Liver (tissue), 3 donors: ENCODE results near the gene SNAPC3.

Experiments
- EGR1 ChIP-seq, 2 donors: IDR thresholded peaks; 2 replicates each; pipeline ENCODE4 v1.6.1; 2016 to 2018; ENCODE audit warnings: antibody characterized with exemption in 2 of 2, low read depth in 2 of 2
- FOXA2 ChIP-seq: IDR thresholded peaks from 2 replicates; pipeline ENCODE4 v1.6.1; 2016; ENCODE audit warnings: antibody characterized with exemption
- JUND ChIP-seq, 2 donors: IDR thresholded peaks; 2 replicates each; pipeline ENCODE4 v1.6.1; 2016; ENCODE audit warnings: antibody characterized with exemption in 2 of 2
- RAD21 ChIP-seq, 2 donors: IDR thresholded peaks; 2 replicates each; pipeline ENCODE4 v1.6.1; 2016; ENCODE audit warnings: antibody characterized with exemption in 2 of 2, mild to moderate bottlenecking in 2 of 2
- TAF1 ChIP-seq: conservative IDR thresholded peaks from 2 replicates; pipeline ENCODE4 v1.6.1; 2016; ENCODE audit warnings: antibody characterized with exemption, mild to moderate bottlenecking
- YY1 ChIP-seq: IDR thresholded peaks from 2 replicates; pipeline ENCODE4 v1.6.1; 2016; ENCODE audit warnings: antibody characterized with exemption, mild to moderate bottlenecking
- TF ChIP-seq, protein P1 (sequence below): fragments of 150-350 bp; IDR thresholded peaks from 2 replicates; pipeline ENCODE4 v1.5.1; 2017; ENCODE audit warnings: improper control_type of control experiment, low read depth, low read length; ENCODE audit not compliant: missing input control
- TF ChIP-seq, protein P2 (sequence below): IDR thresholded peaks from 2 replicates; pipeline ENCODE4 v1.6.1; 2016; ENCODE audit warnings: antibody characterized with exemption, mild to moderate bottlenecking
- donor health status: healthy.
- donor health status: healthy.

DNA sequence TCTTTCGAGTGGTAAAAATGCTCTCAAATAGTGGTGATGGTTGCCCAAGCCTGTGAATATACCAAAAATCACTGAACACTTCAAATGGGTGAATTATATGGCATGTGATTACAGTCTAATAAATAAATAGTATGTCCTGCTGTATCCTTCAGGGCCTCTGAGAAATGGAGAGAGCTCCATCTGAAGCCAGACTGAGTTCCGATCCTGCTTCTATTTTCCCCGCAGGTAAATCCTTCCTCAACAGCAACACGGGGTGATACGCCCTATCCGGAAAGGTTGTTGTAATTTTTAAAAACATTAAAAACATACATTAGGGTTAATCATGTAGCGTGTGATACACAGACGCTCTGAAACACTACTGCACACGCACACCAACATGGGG lies 695 bp upstream of the SNAPC3 start:
- TF ChIP-seq FOXA2 (no peak), EGR1 (IDR thresholded peaks at IDR 0.05; ENCODE audit: low read depth in 2 of 2) (no peak), JUND (IDR thresholded peaks at IDR 0.05) (no peak), YY1 (no peak), TAF1 (no peak), RAD21 (IDR thresholded peaks at IDR 0.05) (no peak)
- TF ChIP-seq, protein P1, sequence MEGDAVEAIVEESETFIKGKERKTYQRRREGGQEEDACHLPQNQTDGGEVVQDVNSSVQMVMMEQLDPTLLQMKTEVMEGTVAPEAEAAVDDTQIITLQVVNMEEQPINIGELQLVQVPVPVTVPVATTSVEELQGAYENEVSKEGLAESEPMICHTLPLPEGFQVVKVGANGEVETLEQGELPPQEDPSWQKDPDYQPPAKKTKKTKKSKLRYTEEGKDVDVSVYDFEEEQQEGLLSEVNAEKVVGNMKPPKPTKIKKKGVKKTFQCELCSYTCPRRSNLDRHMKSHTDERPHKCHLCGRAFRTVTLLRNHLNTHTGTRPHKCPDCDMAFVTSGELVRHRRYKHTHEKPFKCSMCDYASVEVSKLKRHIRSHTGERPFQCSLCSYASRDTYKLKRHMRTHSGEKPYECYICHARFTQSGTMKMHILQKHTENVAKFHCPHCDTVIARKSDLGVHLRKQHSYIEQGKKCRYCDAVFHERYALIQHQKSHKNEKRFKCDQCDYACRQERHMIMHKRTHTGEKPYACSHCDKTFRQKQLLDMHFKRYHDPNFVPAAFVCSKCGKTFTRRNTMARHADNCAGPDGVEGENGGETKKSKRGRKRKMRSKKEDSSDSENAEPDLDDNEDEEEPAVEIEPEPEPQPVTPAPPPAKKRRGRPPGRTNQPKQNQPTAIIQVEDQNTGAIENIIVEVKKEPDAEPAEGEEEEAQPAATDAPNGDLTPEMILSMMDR = no peak
- TF ChIP-seq, protein P2, sequence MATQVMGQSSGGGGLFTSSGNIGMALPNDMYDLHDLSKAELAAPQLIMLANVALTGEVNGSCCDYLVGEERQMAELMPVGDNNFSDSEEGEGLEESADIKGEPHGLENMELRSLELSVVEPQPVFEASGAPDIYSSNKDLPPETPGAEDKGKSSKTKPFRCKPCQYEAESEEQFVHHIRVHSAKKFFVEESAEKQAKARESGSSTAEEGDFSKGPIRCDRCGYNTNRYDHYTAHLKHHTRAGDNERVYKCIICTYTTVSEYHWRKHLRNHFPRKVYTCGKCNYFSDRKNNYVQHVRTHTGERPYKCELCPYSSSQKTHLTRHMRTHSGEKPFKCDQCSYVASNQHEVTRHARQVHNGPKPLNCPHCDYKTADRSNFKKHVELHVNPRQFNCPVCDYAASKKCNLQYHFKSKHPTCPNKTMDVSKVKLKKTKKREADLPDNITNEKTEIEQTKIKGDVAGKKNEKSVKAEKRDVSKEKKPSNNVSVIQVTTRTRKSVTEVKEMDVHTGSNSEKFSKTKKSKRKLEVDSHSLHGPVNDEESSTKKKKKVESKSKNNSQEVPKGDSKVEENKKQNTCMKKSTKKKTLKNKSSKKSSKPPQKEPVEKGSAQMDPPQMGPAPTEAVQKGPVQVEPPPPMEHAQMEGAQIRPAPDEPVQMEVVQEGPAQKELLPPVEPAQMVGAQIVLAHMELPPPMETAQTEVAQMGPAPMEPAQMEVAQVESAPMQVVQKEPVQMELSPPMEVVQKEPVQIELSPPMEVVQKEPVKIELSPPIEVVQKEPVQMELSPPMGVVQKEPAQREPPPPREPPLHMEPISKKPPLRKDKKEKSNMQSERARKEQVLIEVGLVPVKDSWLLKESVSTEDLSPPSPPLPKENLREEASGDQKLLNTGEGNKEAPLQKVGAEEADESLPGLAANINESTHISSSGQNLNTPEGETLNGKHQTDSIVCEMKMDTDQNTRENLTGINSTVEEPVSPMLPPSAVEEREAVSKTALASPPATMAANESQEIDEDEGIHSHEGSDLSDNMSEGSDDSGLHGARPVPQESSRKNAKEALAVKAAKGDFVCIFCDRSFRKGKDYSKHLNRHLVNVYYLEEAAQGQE = no peak
